ENCODE data around the gene IGFN1. TPM values are rescaled to one million over a fixed set of nuclear protein-coding genes. Genes with fewer than 3 reads are reported as not detected.

The IGFN1 gene
- total and polyA plus RNA-seq, 2 experiments from 2014 or later = not detected

GRCh38 chr1:201226178-201226514 lies 35.5 kb downstream of the IGFN1 start:
- Mint-ChIP-seq H3K36me3 (ENCODE audit: low read depth) (no peaks in the 10 kb centered on the region), H3K4me3 (no peak overlapping the region), H3K27ac (no peak overlapping the region), H3K4me1 (no peaks in the 10 kb centered on the region), H3K27me3 (ENCODE audit: insufficient read depth, low read depth, poor library complexity) (no peaks in the 10 kb centered on the region), H3K9me3 (no peaks in the 10 kb centered on the region)
- Histone ChIP-seq H3K4me2 (no peak overlapping the region), H3K4me3 (no peak overlapping the region), H3K36me3 (ENCODE audit: insufficient read depth) (no peaks in the 10 kb centered on the region), H3K27me3 (ENCODE audit: insufficient read depth) (no peaks in the 10 kb centered on the region), H3K9me2 (ENCODE audit: insufficient read depth) (no peaks in the 10 kb centered on the region), H3F3A (replicated peaks; ENCODE audit: low read depth) (no peaks in the 10 kb centered on the region), H2AFZ (no peak overlapping the region), H3K4me1 (ENCODE audit: insufficient read depth) (no peaks in the 10 kb centered on the region), H3K27ac (ENCODE audit: low read depth) (no peak overlapping the region), H4K20me1 (replicated peaks; ENCODE audit: insufficient read depth) (no peaks in the 10 kb centered on the region), H3K79me2 (replicated peaks; ENCODE audit: insufficient read depth) (no peaks in the 10 kb centered on the region)
- TF ChIP-seq EZH2phosphoT487 (IDR thresholded peaks at IDR 0.05; ENCODE audit: unreplicated experiment) (no peak), ETS1 (IDR thresholded peaks at IDR 0.05) (no peak), EZH2 (IDR thresholded peaks at IDR 0.05; ENCODE audit: low read depth, unreplicated experiment) (no peak), NANOG (IDR thresholded peaks at IDR 0.05; ENCODE audit: borderline replicate concordance) (no peak), JUNB (IDR thresholded peaks at IDR 0.05; ENCODE audit: unreplicated experiment) (no peak), ZNF331 (CRISPR knock-in tag; IDR thresholded peaks at IDR 0.05; ENCODE audit: low read depth) (no peak), STAT1 (IDR thresholded peaks at IDR 0.05; ENCODE audit: unreplicated experiment) (no peak), CREB1 (CRISPR knock-in tag; IDR thresholded peaks at IDR 0.05; ENCODE audit: low read depth) (no peak), ZNF114 (CRISPR knock-in tag; IDR thresholded peaks at IDR 0.05) (no peak), POLR2AphosphoS5 (IDR thresholded peaks at IDR 0.05; ENCODE audit: low read depth) (no peak)
- TF ChIP-seq, protein P1, sequence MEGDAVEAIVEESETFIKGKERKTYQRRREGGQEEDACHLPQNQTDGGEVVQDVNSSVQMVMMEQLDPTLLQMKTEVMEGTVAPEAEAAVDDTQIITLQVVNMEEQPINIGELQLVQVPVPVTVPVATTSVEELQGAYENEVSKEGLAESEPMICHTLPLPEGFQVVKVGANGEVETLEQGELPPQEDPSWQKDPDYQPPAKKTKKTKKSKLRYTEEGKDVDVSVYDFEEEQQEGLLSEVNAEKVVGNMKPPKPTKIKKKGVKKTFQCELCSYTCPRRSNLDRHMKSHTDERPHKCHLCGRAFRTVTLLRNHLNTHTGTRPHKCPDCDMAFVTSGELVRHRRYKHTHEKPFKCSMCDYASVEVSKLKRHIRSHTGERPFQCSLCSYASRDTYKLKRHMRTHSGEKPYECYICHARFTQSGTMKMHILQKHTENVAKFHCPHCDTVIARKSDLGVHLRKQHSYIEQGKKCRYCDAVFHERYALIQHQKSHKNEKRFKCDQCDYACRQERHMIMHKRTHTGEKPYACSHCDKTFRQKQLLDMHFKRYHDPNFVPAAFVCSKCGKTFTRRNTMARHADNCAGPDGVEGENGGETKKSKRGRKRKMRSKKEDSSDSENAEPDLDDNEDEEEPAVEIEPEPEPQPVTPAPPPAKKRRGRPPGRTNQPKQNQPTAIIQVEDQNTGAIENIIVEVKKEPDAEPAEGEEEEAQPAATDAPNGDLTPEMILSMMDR (conservative IDR thresholded peaks at IDR 0.05; ENCODE audit: low read depth in 2 of 2) = no peak
- TF ChIP-seq, protein P2, sequence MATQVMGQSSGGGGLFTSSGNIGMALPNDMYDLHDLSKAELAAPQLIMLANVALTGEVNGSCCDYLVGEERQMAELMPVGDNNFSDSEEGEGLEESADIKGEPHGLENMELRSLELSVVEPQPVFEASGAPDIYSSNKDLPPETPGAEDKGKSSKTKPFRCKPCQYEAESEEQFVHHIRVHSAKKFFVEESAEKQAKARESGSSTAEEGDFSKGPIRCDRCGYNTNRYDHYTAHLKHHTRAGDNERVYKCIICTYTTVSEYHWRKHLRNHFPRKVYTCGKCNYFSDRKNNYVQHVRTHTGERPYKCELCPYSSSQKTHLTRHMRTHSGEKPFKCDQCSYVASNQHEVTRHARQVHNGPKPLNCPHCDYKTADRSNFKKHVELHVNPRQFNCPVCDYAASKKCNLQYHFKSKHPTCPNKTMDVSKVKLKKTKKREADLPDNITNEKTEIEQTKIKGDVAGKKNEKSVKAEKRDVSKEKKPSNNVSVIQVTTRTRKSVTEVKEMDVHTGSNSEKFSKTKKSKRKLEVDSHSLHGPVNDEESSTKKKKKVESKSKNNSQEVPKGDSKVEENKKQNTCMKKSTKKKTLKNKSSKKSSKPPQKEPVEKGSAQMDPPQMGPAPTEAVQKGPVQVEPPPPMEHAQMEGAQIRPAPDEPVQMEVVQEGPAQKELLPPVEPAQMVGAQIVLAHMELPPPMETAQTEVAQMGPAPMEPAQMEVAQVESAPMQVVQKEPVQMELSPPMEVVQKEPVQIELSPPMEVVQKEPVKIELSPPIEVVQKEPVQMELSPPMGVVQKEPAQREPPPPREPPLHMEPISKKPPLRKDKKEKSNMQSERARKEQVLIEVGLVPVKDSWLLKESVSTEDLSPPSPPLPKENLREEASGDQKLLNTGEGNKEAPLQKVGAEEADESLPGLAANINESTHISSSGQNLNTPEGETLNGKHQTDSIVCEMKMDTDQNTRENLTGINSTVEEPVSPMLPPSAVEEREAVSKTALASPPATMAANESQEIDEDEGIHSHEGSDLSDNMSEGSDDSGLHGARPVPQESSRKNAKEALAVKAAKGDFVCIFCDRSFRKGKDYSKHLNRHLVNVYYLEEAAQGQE (IDR thresholded peaks at IDR 0.05; ENCODE audit: unreplicated experiment) = no peak
- TF ChIP-seq, protein P3, sequence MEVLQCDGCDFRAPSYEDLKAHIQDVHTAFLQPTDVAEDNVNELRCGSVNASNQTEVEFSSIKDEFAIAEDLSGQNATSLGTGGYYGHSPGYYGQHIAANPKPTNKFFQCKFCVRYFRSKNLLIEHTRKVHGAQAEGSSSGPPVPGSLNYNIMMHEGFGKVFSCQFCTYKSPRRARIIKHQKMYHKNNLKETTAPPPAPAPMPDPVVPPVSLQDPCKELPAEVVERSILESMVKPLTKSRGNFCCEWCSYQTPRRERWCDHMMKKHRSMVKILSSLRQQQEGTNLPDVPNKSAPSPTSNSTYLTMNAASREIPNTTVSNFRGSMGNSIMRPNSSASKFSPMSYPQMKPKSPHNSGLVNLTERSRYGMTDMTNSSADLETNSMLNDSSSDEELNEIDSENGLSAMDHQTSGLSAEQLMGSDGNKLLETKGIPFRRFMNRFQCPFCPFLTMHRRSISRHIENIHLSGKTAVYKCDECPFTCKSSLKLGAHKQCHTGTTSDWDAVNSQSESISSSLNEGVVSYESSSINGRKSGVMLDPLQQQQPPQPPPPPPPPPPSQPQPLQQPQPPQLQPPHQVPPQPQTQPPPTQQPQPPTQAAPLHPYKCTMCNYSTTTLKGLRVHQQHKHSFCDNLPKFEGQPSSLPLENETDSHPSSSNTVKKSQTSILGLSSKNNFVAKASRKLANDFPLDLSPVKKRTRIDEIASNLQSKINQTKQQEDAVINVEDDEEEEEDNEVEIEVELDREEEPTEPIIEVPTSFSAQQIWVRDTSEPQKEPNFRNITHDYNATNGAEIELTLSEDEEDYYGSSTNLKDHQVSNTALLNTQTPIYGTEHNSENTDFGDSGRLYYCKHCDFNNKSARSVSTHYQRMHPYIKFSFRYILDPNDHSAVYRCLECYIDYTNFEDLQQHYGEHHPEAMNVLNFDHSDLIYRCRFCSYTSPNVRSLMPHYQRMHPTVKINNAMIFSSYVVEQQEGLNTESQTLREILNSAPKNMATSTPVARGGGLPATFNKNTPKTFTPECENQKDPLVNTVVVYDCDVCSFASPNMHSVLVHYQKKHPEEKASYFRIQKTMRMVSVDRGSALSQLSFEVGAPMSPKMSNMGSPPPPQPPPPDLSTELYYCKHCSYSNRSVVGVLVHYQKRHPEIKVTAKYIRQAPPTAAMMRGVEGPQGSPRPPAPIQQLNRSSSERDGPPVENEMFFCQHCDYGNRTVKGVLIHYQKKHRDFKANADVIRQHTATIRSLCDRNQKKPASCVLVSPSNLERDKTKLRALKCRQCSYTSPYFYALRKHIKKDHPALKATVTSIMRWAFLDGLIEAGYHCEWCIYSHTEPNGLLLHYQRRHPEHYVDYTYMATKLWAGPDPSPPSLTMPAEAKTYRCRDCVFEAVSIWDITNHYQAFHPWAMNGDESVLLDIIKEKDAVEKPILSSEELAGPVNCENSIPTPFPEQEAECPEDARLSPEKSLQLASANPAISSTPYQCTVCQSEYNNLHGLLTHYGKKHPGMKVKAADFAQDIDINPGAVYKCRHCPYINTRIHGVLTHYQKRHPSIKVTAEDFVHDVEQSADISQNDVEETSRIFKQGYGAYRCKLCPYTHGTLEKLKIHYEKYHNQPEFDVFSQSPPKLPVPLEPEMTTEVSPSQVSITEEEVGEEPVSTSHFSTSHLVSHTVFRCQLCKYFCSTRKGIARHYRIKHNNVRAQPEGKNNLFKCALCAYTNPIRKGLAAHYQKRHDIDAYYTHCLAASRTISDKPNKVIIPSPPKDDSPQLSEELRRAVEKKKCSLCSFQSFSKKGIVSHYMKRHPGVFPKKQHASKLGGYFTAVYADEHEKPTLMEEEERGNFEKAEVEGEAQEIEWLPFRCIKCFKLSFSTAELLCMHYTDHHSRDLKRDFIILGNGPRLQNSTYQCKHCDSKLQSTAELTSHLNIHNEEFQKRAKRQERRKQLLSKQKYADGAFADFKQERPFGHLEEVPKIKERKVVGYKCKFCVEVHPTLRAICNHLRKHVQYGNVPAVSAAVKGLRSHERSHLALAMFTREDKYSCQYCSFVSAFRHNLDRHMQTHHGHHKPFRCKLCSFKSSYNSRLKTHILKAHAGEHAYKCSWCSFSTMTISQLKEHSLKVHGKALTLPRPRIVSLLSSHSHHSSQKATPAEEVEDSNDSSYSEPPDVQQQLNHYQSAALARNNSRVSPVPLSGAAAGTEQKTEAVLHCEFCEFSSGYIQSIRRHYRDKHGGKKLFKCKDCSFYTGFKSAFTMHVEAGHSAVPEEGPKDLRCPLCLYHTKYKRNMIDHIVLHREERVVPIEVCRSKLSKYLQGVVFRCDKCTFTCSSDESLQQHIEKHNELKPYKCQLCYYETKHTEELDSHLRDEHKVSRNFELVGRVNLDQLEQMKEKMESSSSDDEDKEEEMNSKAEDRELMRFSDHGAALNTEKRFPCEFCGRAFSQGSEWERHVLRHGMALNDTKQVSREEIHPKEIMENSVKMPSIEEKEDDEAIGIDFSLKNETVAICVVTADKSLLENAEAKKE (CRISPR knock-in tag; IDR thresholded peaks at IDR 0.05) = no peak
- no peak for DNase-seq (ENCODE audit: low spot score)
- no peak for ATAC-seq
